B cell (primary cell): ENCODE results near the gene KLHL18. TPM values are rescaled to one million over a fixed set of nuclear protein-coding genes. Genes with fewer than 3 reads are reported as not detected.

Experiments used
- ATAC-seq: fragments of 200-7000 bp; cut with Tn5 transposase; one replicate; pipeline ENCODE4 v1.10.0; 2021; ENCODE audit warnings: low read depth, mild to moderate bottlenecking, moderate number of reproducible peaks, moderate library complexity
- CTCF ChIA-PET: fragments of 350-600 bp; sonication (Branson Sonifier 250); formaldehyde crosslinking; loops from one replicate; lab custom pipeline; 2021; ENCODE audit warnings: antibody characterized with exemption, inconsistent platforms; lab: Charles Lee
- POLR2A ChIA-PET: fragments of 350-600 bp; sonication (Branson Sonifier 250); formaldehyde crosslinking; loops from one replicate; lab custom pipeline; 2021; ENCODE audit warnings: antibody characterized with exemption; lab: Charles Lee
- DNase-seq: peaks from one replicate; pipeline ENCODE4 v3.0.0; 2013
- H2AFZ ChIP-seq: 2 replicates; pipeline ENCODE4 v1.6.1; 2012; ENCODE audit warnings: mild to moderate bottlenecking, low read depth, low read length; ENCODE audit not compliant: insufficient read depth, poor library complexity, severe bottlenecking
- H3K27ac ChIP-seq, 2 donors: 1 replicate in 1 of 2; 2 replicates in 1 of 2; pipeline ENCODE4 v1.5.1; 2012 to 2013; ENCODE audit warnings: low read length in 2 of 2, mild to moderate bottlenecking in 2 of 2, moderate library complexity in 1 of 2
- H3K27me3 ChIP-seq, 4 experiments: fragments of 200-600 bp in 1 of 4; sonication (generic) in 1 of 4; replicated peaks in 1 of 4; 1 replicate in 2 of 4; 2 replicates in 2 of 4; pipeline versions ENCODE4 v1.6.1 to v1.7.0; 2013 to 2016; ENCODE audit warnings: low read length in 3 of 4, mild to moderate bottlenecking in 2 of 4, mixed read lengths in 1 of 4, moderate library complexity in 1 of 4; ENCODE audit not compliant: insufficient read depth in 4 of 4, control insufficient read depth in 3 of 4; ENCODE audit errors: control extremely low read depth in 1 of 4
- H3K36me3 ChIP-seq, 2 experiments: replicated peaks in 1 of 2; 1 replicate in 1 of 2; 2 replicates in 1 of 2; pipeline versions ENCODE4 v1.6.1 to v1.7.1; 2013; ENCODE audit warnings: low read length in 1 of 2; ENCODE audit not compliant: insufficient read depth in 2 of 2, control insufficient read depth in 1 of 2; ENCODE audit errors: control extremely low read depth in 1 of 2, extremely low read depth in 1 of 2
- H3K4me1 ChIP-seq, 2 donors: fragments of 200-600 bp in 1 of 2; sonication (generic) in 1 of 2; 1 replicate in 1 of 2; 2 replicates in 1 of 2; pipeline versions ENCODE4 v1.5.1 to v1.6.1; 2013 to 2017; ENCODE audit warnings: low read length in 2 of 2; ENCODE audit not compliant: control insufficient read depth in 2 of 2, insufficient read depth in 2 of 2
- H3K4me2 ChIP-seq: replicated peaks from 2 replicates; pipeline ENCODE3; 2012; ENCODE audit warnings: mild to moderate bottlenecking, low read depth, low read length; ENCODE audit not compliant: poor library complexity, severe bottlenecking
- H3K4me3 ChIP-seq, 5 experiments: fragments of 200-600 bp in 1 of 5; sonication (generic) in 1 of 5; 1 replicate in 3 of 5; 2 replicates in 2 of 5; pipeline versions ENCODE4 v1.5.1 to v1.7.0; 2011 to 2016; ENCODE audit warnings: low read length in 4 of 5, mild to moderate bottlenecking in 4 of 5, low read depth in 2 of 5, control low read depth in 1 of 5, moderate library complexity in 1 of 5; ENCODE audit not compliant: insufficient read depth in 1 of 5; ENCODE audit errors: control extremely low read depth in 1 of 5, extremely low read depth in 1 of 5
- H3K79me2 ChIP-seq: fragments of 200-600 bp; sonication (generic); one replicate; pipeline ENCODE4 v1.6.0; 2016; ENCODE audit warnings: low read length; ENCODE audit not compliant: control insufficient read depth, insufficient read depth
- H3K9ac ChIP-seq: fragments of 200-600 bp; sonication (generic); 2 replicates; pipeline ENCODE4 v1.6.1; 2017; ENCODE audit warnings: mild to moderate bottlenecking, low read length, moderate library complexity
- H3K9me3 ChIP-seq, 3 donors: one replicate each; pipeline versions ENCODE4 v1.6.1 to v1.7.1; 2013; ENCODE audit warnings: low read length in 2 of 3; ENCODE audit not compliant: control insufficient read depth in 2 of 3, insufficient read depth in 1 of 3; ENCODE audit errors: control extremely low read depth in 1 of 3
- H4K20me1 ChIP-seq: 2 replicates; pipeline ENCODE4 v1.6.0; 2012; ENCODE audit warnings: mild to moderate bottlenecking, low read length; ENCODE audit not compliant: insufficient read depth, control insufficient read depth, poor library complexity, severe bottlenecking
- H3K27ac Mint-ChIP-seq: one replicate; pipeline ENCODE4 v1.8.0; 2021; ENCODE audit warnings: mixed read lengths
- H3K27me3 Mint-ChIP-seq: one replicate; pipeline ENCODE4 v1.8.0; 2021; ENCODE audit warnings: mixed read lengths
- H3K4me1 Mint-ChIP-seq: one replicate; pipeline ENCODE4 v1.8.0; 2021; ENCODE audit warnings: mixed read lengths
- H3K4me3 Mint-ChIP-seq: one replicate; pipeline ENCODE4 v1.8.0; 2021; ENCODE audit warnings: mixed read lengths
- H3K9me3 Mint-ChIP-seq: one replicate; pipeline ENCODE4 v1.8.0; 2022; ENCODE audit warnings: mixed read lengths; ENCODE audit not compliant: insufficient read depth
- EZH2 ChIP-seq: IDR thresholded peaks from 2 replicates; pipeline ENCODE4 v1.6.1; 2012; ENCODE audit warnings: borderline replicate concordance, low read depth, mild to moderate bottlenecking, moderate library complexity, low read length; ENCODE audit not compliant: insufficient read depth, poor library complexity, severe bottlenecking
- WGBS: methylation state at CpG from one replicate; pipeline ENCODE4 v1.1.5; 2013; ENCODE audit warnings: missing lambda C conversion rate; ENCODE audit not compliant: insufficient coverage; 5-methylcytosine and 5-hydroxymethylcytosine counted together
- intact Hi-C: fragments of 100-400 bp; cut with micrococcal nuclease; formaldehyde crosslinking; loops from one replicate; pipeline ENCODE4 v1.10.0; 2022
- polyA plus RNA-seq: library from polyadenylated mRNA; depleted of rRNA; stranded (reverse); fragments of >200 nt; gene quantifications from 2 replicates; pipeline ENCODE4 v1.2.3, GENCODE V29; 2012
- total RNA-seq, 2 donors: library from RNA; stranded (reverse); fragments of 120-200 nt in 1 of 2; gene quantifications; 1 replicate in 1 of 2; 2 replicates in 1 of 2; pipeline versions ENCODE4 v1.2.3 to v1.2.4, GENCODE V29; 2013 to 2022
- TF ChIP-seq, protein P1 (sequence below): fragments of 200-600 bp; IDR thresholded peaks from one replicate; pipeline ENCODE4 v1.8.0; 2022; ENCODE audit warnings: antibody characterized with exemption, mild to moderate bottlenecking

Gene KLHL18
- total and polyA plus RNA-seq, 2 donors (not counting 1 experiment from before 2014, with no cell fraction given): 30.9 to 50.8 TPM

DNA sequence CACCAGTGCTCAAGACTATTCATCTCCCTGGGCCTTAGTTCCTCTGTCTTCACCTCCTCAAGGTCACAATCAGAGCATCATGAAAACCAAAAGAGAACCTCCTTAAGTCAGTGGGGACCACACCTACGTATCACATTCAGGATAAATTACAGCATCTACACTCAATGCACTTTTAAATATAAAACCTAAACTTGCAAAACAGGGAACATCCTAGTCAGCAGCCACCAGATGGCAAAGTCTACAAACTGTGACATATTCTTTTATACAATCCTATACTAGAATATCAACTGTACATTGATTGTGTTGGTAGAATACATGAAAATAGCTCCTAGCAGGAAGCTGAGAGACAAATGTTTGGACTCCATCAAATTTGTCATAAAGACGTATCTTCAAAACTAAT lies 8.1 kb upstream of the KLHL18 start:
- no peak overlapping the region for H2AFZ ChIP-seq
- WGBS: 100% methylated on average over 1 of the region's 2 CpGs

DNA sequence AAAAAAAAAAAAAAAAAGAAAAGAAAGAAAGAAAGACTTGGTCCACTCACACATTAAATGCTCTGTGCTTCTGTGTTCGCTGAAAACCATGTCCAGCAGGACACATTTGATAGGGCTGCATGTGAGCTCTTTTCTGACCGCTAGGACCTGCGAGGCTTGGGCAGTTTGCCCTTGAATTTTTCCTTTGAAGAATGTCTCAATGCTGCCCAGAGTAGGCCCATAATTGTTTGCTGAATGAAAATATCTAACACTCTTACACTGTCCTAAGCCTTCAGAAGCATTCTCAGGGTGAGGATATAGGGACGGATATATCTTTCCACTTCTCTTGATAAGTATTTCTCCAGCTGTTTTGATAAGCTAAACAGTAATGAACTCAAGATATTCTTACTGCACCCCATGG lies 6.2 kb upstream of the KLHL18 start:
- Histone ChIP-seq H3K4me1 (peaks cover under 1 to 4% of the 10 kb centered on the region in 2 donors), H3K9ac (no peak overlapping the region), H3K36me3 (no peaks in the 10 kb centered on the region), H3K79me2 (peaks cover 4% of the 10 kb centered on the region), H4K20me1 (no peaks in the 10 kb centered on the region), H3K4me3 (no peak overlapping the region), H2AFZ (no peak overlapping the region), H3K27ac (no peak overlapping the region), H3K4me2 (no peak overlapping the region), H3K27me3 (no peaks in the 10 kb centered on the region), H3K9me3 (no peaks in the 10 kb centered on the region)
- no peak for TF ChIP-seq EZH2
- TF ChIP-seq, protein P1, sequence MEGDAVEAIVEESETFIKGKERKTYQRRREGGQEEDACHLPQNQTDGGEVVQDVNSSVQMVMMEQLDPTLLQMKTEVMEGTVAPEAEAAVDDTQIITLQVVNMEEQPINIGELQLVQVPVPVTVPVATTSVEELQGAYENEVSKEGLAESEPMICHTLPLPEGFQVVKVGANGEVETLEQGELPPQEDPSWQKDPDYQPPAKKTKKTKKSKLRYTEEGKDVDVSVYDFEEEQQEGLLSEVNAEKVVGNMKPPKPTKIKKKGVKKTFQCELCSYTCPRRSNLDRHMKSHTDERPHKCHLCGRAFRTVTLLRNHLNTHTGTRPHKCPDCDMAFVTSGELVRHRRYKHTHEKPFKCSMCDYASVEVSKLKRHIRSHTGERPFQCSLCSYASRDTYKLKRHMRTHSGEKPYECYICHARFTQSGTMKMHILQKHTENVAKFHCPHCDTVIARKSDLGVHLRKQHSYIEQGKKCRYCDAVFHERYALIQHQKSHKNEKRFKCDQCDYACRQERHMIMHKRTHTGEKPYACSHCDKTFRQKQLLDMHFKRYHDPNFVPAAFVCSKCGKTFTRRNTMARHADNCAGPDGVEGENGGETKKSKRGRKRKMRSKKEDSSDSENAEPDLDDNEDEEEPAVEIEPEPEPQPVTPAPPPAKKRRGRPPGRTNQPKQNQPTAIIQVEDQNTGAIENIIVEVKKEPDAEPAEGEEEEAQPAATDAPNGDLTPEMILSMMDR: no peak
- no peaks in the 10 kb centered on the region for H3K9me3 Mint-ChIP-seq
- ChIA-PET CTCF (no interaction called here), POLR2A (interaction anchor here (0.7 kb wide), 1 partner anchor 66 kb away, joined by 4 read pairs; no protein-coding TSS in a partner anchor)
- 88% methylated on average over 2 of the region's 4 CpGs for WGBS
- no peak overlapping the region for H3K4me3 Mint-ChIP-seq
- H3K27ac Mint-ChIP-seq: no peak overlapping the region
- no peak for ATAC-seq
- intact Hi-C loops: no loop called here
- no peaks in the 10 kb centered on the region for H3K27me3 Mint-ChIP-seq
- no peak for DNase-seq
- no peaks in the 10 kb centered on the region for H3K4me1 Mint-ChIP-seq

More for the DNA sequence above, 8.1 kb upstream of the KLHL18 start:
- Histone ChIP-seq H3K36me3 (no peaks in the 10 kb centered on the region), H4K20me1 (no peaks in the 10 kb centered on the region), H3K27me3 (no peaks in the 10 kb centered on the region), H3K4me2 (no peak overlapping the region), H3K4me3 (no peak overlapping the region), H3K79me2 (no peaks in the 10 kb centered on the region), H3K9me3 (no peaks in the 10 kb centered on the region), H3K27ac (no peak overlapping the region), H3K9ac (no peak overlapping the region), H3K4me1 (no peaks in the 10 kb centered on the region)
- ATAC-seq (no peak), DNase-seq (no peak)
- CTCF ChIA-PET: interaction anchor here (1.1 kb wide), 1 partner anchor 46 kb away, joined by 3 read pairs; no protein-coding TSS in a partner anchor
- no peaks in the 10 kb centered on the region for H3K27me3 Mint-ChIP-seq
- intact Hi-C loops: no loop called here
- no peaks in the 10 kb centered on the region for H3K9me3 Mint-ChIP-seq
- no peak for TF ChIP-seq EZH2
- TF ChIP-seq, protein P1: no peak
- POLR2A ChIA-PET: no interaction called here
- H3K4me3 Mint-ChIP-seq: no peak overlapping the region
- no peaks in the 10 kb centered on the region for H3K4me1 Mint-ChIP-seq
- H3K27ac Mint-ChIP-seq: no peak overlapping the region
